ENCODE data around the gene MDM1. TPM values are rescaled to one million over a fixed set of nuclear protein-coding genes. Genes with fewer than 3 reads are reported as not detected.

The MDM1 gene
- total RNA-seq, 1 donor from 2014 or later: 26.2 TPM

DNA sequence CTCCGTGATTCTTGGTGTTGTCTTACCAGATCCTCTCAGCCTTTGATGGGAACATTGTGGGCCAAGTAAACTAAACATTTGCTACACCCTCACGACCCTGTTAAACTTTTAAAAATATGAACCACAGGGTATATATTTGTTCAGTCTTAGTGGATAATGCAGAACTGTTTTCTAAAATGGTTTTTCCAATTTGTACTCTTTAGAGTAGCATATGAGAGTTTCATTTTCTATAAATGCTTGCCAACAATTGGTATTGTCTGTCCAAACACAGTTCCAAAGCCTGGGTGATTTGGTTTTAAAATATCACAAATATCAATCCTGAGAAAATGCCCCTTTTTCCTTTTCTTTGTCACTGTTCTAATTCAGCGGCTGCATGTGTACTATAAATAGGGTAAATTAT lies 72.0 kb downstream of the MDM1 start:
- H3K9me3 Mint-ChIP-seq: no peaks in the 10 kb centered on the region
- H3K4me1 Mint-ChIP-seq: no peaks in the 10 kb centered on the region
- H3K36me3 Mint-ChIP-seq (ENCODE audit: low read depth): no peaks in the 10 kb centered on the region
- no peaks in the 10 kb centered on the region for H3K27me3 Mint-ChIP-seq (ENCODE audit: low read depth)
- no peak overlapping the region for H3K4me3 Mint-ChIP-seq
- no peak for DNase-seq (ENCODE audit: low read depth, low spot score)
- H3K27ac Mint-ChIP-seq (ENCODE audit: unreplicated experiment): no peak overlapping the region
- TF ChIP-seq, protein P1, sequence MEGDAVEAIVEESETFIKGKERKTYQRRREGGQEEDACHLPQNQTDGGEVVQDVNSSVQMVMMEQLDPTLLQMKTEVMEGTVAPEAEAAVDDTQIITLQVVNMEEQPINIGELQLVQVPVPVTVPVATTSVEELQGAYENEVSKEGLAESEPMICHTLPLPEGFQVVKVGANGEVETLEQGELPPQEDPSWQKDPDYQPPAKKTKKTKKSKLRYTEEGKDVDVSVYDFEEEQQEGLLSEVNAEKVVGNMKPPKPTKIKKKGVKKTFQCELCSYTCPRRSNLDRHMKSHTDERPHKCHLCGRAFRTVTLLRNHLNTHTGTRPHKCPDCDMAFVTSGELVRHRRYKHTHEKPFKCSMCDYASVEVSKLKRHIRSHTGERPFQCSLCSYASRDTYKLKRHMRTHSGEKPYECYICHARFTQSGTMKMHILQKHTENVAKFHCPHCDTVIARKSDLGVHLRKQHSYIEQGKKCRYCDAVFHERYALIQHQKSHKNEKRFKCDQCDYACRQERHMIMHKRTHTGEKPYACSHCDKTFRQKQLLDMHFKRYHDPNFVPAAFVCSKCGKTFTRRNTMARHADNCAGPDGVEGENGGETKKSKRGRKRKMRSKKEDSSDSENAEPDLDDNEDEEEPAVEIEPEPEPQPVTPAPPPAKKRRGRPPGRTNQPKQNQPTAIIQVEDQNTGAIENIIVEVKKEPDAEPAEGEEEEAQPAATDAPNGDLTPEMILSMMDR (conservative IDR thresholded peaks at IDR 0.05): no peak

- TF ChIP-seq, protein P1 (conservative IDR thresholded peaks at IDR 0.05): no peak
- Mint-ChIP-seq H3K27me3 (ENCODE audit: low read depth) (no peaks in the 10 kb centered on the region), H3K4me3 (no peak overlapping the region), H3K27ac (ENCODE audit: unreplicated experiment) (no peak overlapping the region), H3K36me3 (ENCODE audit: low read depth) (no peaks in the 10 kb centered on the region), H3K4me1 (no peaks in the 10 kb centered on the region), H3K9me3 (no peaks in the 10 kb centered on the region)
- no peak for DNase-seq (ENCODE audit: low read depth, low spot score)
These were observed 72.7 kb downstream of the MDM1 start for GRCh38 chr12:68259318-68259940.

DNA sequence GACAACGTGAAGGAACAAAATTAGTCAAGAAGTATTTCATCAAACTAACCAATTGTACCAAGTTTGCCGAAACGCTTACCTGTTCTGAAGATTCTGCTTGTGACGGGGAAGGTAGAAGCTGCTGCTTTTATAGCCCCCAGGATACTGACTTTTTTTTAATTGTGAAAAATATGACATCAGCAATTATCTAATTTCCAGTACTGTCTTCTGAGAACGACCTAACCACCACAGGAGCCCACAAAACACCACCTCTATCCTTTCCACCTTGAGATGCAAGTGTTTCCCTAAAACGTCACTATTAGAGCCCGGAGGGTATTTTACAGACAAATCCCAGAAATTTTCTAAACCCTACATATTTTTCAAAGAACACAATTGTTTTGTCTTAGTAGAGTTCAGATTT lies 78.7 kb downstream of the MDM1 start, which contains the start of gene IL22:
TSS of gene IL22 (minus strand) at position 101 of the 400 bp plus-strand sequence. CDS start 156 bp downstream, outside the sequence.
- TF ChIP-seq, protein P1 (conservative IDR thresholded peaks at IDR 0.05): no peak
- Mint-ChIP-seq H3K4me3 (no peak within 1 kb of the TSS), H3K4me1 (no peaks in the 10 kb centered on the region), H3K9me3 (peaks cover 3% of the 10 kb centered on the region), H3K27ac (ENCODE audit: unreplicated experiment) (no peak within 1 kb of the TSS), H3K36me3 (ENCODE audit: low read depth) (no peaks in the 10 kb centered on the region), H3K27me3 (ENCODE audit: low read depth) (no peaks in the 10 kb centered on the region)
- no peak for DNase-seq (ENCODE audit: low read depth, low spot score)

GRCh38 chr12:68252077-68252476 lies 80.1 kb downstream of the MDM1 start:
- peaks cover 8% of the 10 kb centered on the region for H3K9me3 Mint-ChIP-seq
- no peak for DNase-seq (ENCODE audit: low read depth, low spot score)
- TF ChIP-seq, protein P1 (conservative IDR thresholded peaks at IDR 0.05): no peak
- H3K36me3 Mint-ChIP-seq (ENCODE audit: low read depth): no peaks in the 10 kb centered on the region
- H3K27me3 Mint-ChIP-seq (ENCODE audit: low read depth): no peaks in the 10 kb centered on the region
- H3K4me3 Mint-ChIP-seq: no peak overlapping the region
- H3K4me1 Mint-ChIP-seq: no peaks in the 10 kb centered on the region
- H3K27ac Mint-ChIP-seq (ENCODE audit: unreplicated experiment): no peak overlapping the region

- Mint-ChIP-seq H3K36me3 (ENCODE audit: low read depth) (no peaks in the 10 kb centered on the region), H3K27me3 (ENCODE audit: low read depth) (no peaks in the 10 kb centered on the region), H3K4me1 (peaks cover under 1% of the 10 kb centered on the region), H3K4me3 (no peak overlapping the region), H3K9me3 (peaks cover 8% of the 10 kb centered on the region), H3K27ac (ENCODE audit: unreplicated experiment) (peak overlapping the region; percentile 47)
- TF ChIP-seq, protein P1 (conservative IDR thresholded peaks at IDR 0.05): no peak
- no peak for DNase-seq (ENCODE audit: low read depth, low spot score)
These were observed 81.7 kb downstream of the MDM1 start for GRCh38 chr12:68250454-68250853.
